Skin epidermis (tissue), 12 donors: ENCODE measurements around the gene TSHZ3.

Source experiments
- H3K27ac ChIP-seq, 21 experiments: fragments of 200-600 bp; sonication (generic) in 11 of 21; one replicate each; pipeline ENCODE4 v1.5.0; 2020; ENCODE audit warnings: mild to moderate bottlenecking in 3 of 21, inconsistent platforms in 2 of 21, moderate library complexity in 2 of 21
- H3K4me3 ChIP-seq, 7 experiments: fragments of 200-600 bp; sonication (generic) in 2 of 7; one replicate each; pipeline ENCODE4 v1.5.0; 2020; ENCODE audit warnings: inconsistent platforms in 2 of 7, mild to moderate bottlenecking in 2 of 7, moderate library complexity in 1 of 7

The TSHZ3 gene

DNA sequence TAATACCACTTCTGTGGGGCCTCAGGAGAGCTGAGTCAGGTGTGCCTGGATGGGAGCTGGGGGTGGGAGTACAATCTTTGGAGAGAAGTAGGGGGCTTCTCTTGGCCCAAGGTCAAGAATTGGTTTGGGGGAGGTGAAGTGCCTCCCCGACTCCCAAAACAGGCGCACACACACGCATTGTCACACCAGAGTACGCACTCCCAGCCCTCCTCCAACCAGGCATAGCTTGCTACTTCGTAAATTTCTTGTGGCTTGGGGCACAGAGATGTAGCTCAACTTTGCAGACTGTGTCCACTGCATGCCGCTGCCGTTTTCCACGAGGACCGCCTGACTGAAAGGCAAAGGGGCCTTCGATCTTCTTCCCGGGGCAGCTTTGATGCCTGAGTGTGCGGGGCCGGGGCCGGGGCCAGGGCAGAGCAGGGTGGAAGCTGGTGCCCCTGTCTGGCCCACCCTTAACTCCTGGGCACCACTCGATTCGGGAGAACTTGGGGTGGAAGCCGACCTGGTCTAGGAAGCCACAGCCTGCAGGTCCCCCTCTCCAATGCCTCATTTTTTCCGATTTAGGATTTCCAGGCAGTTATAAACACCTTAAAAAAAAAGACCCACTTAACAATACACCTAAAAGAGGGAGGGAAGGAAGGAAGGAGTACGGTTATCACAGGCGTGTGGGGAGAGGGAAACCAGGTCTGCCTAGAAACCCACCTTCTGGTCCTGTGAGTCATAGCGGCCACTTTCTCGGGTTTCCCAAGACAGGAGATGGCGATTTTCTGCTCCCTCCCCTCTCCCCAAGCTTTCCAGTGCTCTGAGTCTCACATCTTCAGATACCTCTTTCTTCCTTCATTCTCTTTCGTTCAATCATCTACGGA, 5.8 kb upstream of the TSHZ3 start:
- no peak overlapping the region for H3K27ac ChIP-seq
- no peak overlapping the region for H3K4me3 ChIP-seq

DNA sequence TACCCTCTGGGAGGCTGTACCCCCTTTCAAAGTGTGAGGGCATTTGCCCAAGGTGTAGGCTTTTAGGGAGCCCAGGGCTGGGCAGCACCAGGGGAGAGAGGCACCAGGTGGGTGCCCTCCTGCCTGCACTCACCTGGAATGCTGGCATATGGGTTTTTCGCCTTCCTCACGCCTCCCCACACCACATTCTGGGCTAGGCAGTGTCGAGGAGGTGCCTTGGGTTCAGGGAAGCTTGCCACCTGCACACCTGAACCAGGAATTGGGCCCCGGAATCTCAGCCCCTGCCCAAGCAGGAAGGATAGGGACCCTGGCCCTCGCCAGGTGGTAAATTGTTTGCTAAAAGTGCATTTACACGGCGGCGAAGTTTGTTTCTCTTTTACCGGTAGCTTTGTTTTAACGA, 5.1 kb upstream of the TSHZ3 start:
- Histone ChIP-seq H3K27ac (no peak overlapping the region), H3K4me3 (no peak overlapping the region)

DNA sequence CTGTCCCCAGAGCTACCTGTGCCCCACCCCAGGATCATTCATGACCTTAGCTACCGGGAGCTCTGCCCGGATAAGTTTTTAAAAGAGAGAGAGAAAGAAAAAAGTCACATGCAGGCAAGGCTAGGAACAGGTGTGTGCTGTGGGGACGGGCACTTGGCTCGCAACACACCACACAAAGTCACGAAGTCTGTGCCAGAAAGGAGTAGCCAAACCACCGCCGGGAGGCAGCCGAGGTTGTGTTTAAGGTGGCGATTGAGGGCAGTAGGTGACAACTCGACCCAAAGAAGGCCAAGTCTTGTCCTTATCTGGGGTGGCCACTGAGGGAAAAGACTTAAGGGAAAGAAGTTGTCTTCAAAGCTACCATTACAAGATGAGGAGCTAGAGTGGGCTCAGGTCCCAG, 4.6 kb upstream of the TSHZ3 start:
- Histone ChIP-seq H3K27ac (no peak overlapping the region), H3K4me3 (no peak overlapping the region)

DNA sequence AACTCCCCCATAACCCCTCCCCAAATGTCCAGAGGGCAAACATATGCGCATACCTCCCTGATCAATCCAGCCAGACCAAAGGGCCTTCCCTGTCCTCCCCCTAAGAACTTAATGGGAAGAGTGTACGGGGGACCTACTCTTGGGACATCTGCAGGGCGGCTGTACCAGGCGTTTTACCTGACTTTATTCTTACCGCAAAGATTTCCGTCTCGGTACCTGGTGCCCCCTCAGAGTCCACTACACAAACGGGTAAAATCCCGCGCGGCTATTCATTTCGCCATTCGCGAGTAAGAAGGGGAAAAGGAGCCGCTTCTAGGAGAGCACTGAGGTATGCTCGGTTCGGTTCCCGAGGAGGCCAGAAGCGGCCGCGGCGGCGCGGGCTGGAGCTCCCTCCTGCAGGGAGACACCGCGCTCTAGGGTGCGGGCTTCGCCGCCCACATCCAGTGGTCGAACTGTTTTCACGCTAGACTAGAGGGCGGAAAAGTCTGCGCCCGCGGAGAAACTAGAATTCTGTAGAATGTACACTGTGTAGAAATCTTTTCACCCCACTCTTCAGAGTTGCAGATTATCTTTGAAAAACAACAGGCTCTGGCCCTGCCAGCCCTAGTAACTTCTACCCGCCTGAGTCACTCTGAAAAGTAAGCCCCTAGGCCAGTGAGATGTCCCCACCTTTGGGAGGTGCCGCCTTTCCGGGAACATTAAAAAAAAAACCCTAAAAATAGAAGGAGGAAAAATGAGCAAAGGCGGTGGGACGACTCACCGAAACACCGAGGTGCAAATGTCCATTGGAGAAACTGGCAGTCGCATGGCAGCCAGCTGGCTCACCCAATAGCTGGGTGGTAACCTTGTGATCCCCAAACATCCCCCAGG, 3.8 kb upstream of the TSHZ3 start:
- no peak overlapping the region for H3K27ac ChIP-seq
- no peak overlapping the region for H3K4me3 ChIP-seq

DNA sequence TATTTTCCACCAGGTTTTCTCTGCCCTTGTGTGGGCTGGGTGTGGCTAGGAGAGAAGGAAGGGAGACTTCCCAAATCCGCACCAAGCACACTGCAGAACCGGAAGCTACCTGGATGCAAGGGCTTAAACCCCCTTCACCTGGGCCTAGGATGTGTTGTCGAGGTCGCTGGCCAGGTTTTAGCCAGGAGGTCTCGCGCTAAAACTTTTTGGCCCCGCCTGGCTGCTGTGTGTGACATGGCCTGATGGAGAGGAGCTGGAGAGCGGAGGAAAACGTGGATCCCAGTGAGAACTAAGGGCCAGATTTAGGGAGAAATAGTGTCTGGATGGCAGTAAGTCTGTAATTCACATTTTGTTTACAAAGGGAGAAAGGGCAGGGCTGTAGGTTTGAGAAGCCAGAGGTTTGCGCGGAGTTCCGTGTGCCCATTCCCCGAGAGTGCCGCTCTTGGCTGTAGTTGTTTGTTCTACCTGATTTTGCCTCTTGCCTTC, 3.1 kb upstream of the TSHZ3 start:
- H3K27ac ChIP-seq: no peak overlapping the region
- H3K4me3 ChIP-seq: no peak overlapping the region

DNA sequence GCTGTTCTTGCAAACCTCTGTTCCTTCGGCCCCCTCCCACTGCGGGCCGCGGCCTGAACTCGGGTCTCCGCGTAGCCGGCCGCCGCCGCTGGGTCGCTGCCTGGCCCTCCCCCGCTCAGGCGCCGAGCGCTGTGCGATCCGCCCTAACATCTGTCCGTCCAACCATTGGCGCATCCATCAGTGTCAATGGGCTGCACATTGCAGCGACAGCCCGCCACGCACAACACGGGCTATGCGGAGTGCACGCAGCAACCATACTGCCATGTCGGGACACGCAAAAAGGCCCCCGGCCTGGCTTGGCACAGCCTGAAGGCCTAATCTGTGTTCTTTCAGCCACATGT, 2.6 kb upstream of the TSHZ3 start:
- peak overlapping the region in 8 of 21 experiments; percentile 8 to 91 (median 71) for H3K27ac ChIP-seq
- H3K4me3 ChIP-seq: peak overlapping the region; percentile 57 to 85 (median 78)

DNA sequence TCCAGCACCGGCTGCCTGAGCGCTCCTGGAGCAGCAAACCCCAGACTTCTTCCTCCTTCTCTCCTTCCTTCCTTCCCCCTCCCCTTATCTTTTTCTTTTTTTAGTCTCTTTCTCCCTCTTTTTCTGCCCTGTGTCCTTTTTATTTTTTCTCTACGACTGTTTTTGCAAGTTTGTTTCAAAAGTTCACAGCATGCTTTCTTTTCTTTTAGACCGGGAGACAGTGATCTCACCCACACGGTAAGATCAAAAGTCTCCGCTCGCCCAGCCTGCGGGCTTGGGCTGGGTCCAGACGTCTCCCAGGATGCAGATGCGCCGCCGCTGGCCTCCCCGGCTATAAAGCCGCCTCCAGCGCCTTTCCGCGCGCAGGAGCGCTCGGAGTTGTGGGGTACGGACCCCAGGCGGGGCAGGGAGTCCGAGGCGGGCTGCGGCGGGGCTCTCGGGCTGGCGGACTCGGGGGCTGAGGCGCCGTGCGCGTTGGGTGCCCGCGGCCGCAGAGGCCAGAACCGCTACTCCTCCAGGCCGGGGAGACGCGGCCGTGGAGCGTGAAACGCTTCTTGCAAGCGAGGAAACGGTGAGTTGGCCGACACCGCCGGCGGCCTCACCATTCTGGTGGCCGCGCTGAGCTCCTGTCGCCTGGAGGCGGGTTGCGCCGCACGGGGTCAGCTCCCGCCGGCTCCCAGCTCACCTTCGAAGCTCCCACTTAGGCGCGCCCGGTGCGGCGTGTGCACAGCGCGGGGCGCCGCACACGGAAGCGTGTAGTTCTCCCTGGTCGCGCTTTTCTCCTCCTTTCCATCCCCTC, 2.0 kb upstream of the TSHZ3 start:
- peak overlapping the region; percentile 57 to 85 (median 78) for H3K4me3 ChIP-seq
- H3K27ac ChIP-seq: peak overlapping the region in 19 of 21 experiments; percentile 14 to 96 (median 63)

DNA sequence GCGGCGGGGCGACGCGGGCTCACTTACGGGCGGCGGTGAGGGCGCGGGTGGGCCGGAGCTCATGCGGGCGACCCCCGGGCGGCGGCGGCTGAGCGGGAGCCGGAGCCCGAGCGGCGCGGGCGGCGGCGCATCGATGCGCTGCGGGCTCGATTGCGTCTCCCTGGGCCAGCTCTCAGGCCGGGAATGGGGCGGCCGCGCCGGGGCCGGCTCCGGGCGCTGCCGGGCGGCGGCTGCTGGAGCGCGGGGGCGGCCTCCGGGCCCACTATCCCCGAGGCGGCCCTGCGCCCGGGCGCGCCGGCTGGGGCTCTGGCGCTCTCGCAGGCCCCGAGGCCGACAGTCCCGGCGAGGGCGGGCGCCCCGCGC, 1.4 kb upstream of the TSHZ3 start:
- H3K27ac ChIP-seq: peak overlapping the region; percentile 71 to 96 (median 86)
- peak overlapping the region; percentile 57 to 85 (median 78) for H3K4me3 ChIP-seq

DNA sequence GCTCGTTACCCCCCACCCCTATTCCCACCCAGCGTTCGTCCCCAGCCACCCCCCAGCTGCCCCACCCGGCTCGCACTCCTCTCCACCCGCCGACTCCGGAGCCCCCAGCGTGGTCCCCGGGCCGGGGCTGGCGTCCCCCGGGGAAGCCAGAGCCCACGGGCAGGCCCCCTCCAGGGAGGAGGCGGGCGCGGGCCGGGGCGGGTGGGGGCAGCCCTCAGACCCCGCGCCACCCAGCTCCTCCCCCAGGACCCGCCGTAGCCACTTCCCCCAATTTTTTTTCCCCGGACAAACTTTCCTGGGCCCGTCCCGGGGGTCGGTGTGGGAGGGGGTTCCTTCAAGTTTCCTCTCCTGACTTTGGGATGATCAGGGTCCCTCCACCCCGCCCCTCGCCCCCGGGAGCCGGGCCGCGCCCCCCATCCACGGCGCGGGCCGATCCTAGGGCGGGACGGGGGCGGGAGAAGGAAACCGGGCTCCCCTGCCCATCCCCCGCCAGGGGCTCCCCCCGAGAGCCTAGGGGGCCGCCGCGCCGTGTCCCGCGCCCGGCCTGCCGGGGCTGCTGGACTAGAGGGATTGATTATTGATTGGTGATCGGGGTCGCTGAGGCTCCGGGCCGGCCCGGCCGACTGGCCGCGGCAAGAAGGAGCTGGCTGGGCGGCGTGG, 927 bp upstream of the TSHZ3 start:
- H3K4me3 ChIP-seq: peak overlapping the region; percentile 57 to 85 (median 78)
- H3K27ac ChIP-seq: peak overlapping the region; percentile 71 to 96 (median 86)

DNA sequence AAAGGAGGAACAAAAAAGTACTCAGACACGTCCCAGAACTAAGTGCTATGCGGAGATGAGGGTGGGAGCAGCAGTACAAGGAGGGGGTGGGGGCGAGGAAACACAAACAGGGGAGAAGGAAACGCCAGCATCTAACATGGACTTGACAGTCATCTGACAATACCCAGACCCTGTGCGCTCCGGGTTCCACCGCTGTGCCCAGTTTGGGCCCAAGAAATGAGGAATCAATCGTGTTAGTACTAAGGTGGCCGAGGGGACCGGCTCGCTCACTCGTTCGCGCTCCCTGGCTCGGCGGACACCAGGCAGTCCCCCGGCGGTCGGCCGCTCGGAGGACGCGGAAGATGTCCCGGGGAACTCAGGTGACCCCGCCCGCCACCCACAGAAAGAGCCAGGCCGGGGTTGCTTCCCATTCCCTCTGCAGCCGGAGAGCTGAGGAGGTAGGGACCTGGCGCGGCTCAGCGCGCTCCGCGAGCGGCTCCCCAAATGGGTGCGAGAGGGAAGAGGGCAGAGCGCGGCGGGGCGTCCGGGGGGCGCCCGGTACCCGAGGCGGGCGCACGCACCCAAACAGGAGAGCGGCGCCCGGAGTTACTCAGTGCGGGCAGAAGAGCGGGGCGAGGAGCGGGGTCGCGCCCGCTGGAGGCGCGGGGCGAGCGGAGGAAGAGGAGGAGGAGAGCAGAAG, 616 bp downstream of the TSHZ3 start:
- H3K27ac ChIP-seq: peak overlapping the region in 20 of 21 experiments; percentile 42 to 96 (median 86)
- H3K4me3 ChIP-seq: peak overlapping the region; percentile 57 to 85 (median 78)

DNA sequence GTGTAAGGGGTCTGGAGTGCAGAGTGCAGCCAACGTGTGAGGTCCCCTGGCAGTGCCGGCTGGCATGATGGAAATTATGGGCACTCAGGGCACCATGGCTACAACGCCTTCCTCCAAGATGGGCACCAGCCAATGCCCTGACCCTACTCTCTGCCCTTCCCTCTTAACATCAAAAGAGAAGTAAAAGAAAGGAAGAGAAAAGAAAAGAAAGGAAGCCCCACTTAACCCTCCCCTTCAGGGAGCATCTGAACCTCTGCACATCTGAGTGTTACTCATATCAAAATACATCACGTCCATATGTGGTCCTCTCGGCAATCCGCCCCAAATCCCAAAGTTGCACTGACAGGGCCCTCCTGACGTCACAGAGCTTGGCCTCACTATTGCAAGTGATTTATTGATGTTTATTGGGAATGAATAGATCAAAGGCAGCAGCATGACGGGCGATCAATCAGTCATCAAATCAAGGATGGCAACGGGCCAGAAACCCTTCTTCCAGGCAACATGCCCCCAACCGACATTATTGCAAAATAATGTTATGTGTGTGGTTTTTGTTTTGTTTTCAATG, 1.3 kb downstream of the TSHZ3 start:
- peak overlapping the region in 5 of 21 experiments; percentile 17 to 96 (median 86) for H3K27ac ChIP-seq
- H3K4me3 ChIP-seq: peak overlapping the region; percentile 57 to 85 (median 78)

DNA sequence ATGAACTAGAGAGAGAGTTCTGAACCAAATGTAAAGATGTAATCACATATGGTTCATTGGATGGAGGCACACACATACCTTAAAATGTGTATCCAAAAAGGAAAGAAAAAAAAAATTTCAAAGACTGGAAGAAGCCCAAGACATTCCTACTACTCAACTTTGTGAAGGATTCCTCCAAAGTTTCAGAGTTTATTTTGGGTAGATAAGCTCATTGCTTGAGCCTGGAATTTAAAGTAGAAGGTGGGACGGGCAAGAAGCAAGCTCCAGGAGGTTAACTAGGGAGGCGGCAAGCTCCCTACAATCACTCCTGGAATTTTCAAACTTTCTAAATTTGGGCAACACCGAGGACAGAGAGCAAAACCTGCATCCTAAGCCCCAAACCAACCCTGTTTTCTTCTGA, 1.9 kb downstream of the TSHZ3 start:
- H3K4me3 ChIP-seq: peak overlapping the region in 3 of 7 experiments; percentile 57 to 82 (median 72)
- peak overlapping the region in 1 of 21 experiments; percentile 17 for H3K27ac ChIP-seq

DNA sequence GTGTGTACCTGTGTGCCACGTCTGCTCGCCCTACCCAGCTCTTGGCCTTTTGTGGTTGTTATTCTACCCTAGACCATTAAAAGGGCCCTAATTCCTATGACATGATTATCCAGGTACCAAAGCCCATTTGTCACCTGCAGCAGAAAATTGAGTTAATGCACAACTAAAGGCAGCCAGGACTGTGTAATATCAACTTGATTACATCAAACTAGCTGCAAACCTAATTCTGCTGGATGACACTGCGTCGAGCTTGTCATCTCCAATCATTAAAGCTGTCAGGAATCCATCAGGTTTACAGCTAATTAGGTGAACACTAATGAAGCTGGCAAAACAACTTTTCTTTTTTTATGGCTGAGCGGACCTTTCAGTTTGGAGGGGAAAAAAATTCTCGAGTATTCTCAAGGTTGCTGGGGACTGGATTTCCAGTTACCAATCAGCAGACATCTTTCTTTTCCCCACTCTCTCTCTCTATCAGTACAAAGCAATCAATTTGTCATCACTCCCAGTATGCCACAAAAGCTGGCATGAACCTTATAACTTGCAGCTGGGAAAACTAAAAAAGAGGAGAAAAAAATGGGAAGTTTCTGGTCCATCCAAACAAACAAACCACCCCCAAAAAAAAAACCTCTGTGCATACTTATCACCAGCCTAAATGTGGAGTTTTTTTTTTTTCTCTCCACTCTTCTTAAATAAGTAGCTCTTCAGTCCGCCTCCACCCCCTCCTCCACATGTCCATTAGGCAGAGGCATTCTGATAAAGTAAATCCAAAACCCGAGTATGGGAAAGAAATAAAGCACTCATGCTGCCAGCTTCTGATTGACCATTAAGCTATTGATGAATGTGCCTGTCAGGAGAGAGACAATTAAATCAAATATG, 2.8 kb downstream of the TSHZ3 start:
- Histone ChIP-seq H3K27ac (no peak overlapping the region), H3K4me3 (no peak overlapping the region)

DNA sequence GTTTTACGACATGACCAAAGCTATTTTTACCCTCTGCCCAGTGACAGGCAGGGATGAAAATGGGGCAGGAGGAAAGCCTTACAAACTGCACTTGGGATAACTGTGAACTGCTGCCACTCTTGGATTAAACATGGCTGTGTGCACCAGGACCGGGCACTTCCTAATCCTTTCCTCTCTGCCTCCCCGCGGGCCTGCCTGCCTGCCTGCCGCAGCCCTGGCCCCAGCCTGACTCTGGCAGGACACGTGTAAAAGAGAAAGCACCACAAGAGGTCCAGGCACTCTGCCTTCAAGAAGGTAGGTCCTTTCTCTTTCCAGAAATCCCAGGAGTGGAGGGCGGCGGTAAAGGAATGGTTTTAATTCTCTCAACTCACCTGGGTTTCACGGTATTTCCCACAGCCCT, 4.8 kb downstream of the TSHZ3 start:
- Histone ChIP-seq H3K4me3 (no peak overlapping the region), H3K27ac (no peak overlapping the region)

DNA sequence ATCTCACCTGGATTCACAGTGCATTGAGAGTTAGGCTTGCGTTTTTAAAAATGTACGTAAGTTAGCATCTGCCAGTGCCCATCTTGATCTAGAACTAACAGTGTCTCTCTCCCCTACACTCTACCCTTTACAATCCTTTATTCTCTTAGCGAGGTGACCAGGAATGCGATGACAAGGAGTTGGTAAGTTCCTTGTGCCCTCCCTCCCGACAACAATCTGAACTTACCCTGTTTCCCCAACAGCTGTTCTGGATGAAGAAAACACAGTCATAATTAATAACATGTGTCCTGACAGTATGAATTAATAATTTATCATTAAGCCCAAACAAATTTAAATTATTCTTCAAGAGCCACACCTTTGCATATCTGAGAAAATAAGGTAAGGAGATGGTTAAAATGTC, 6.3 kb downstream of the TSHZ3 start:
- Histone ChIP-seq H3K4me3 (no peak overlapping the region), H3K27ac (no peak overlapping the region)

DNA sequence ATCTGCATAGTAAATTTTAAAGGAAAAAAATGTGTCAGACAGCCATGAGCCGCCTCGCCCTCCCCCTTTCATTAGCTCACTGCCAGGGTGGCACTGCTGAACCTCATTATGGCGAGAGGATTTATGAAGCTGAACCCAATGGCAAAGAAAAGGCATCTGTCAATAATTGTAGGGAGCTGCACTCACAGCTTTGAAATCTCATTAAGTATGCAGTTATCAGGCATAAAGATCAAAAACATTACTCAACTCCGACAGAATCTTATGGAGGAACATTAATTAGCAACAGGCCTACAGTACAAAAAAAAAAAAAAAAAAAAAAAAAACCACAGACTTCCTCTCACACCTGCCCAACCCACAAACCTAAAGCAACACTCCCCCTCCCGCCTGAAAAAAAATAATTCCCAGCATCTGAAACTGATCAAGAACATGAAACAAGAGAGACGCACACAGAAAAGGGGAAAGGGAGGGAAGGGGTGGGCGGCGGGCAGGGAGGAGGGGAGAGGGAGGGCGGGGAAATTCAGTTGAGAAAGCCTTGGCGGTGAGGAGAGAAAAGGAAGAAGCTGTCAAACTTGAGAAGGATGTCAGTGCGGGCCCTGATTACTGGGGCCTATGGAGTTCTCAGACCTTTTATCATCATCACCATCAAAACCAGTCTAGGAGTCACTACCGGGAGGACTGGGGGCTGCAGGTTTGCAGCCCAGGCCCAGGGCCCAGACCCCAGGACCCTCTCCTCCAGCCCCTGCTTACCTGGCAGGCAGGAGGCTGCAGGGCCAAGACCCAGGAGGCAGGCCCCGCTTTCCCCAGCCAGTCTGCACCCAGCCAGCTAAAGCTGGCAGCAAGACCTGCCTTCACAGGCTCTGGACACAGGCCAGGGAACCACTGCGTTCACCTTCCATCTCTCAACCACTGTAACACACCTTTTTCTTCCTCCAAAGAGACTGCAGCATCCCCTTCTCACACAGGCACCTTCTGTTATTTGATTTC, 8.9 kb downstream of the TSHZ3 start:
- peak overlapping the region in 5 of 21 experiments; percentile 9 to 66 (median 33) for H3K27ac ChIP-seq
- H3K4me3 ChIP-seq: no peak overlapping the region
